ENCODE results near the gene SNX13. TPM values are rescaled to one million over a fixed set of nuclear protein-coding genes. Genes with fewer than 3 reads are reported as not detected.

Gene SNX13, protein sequence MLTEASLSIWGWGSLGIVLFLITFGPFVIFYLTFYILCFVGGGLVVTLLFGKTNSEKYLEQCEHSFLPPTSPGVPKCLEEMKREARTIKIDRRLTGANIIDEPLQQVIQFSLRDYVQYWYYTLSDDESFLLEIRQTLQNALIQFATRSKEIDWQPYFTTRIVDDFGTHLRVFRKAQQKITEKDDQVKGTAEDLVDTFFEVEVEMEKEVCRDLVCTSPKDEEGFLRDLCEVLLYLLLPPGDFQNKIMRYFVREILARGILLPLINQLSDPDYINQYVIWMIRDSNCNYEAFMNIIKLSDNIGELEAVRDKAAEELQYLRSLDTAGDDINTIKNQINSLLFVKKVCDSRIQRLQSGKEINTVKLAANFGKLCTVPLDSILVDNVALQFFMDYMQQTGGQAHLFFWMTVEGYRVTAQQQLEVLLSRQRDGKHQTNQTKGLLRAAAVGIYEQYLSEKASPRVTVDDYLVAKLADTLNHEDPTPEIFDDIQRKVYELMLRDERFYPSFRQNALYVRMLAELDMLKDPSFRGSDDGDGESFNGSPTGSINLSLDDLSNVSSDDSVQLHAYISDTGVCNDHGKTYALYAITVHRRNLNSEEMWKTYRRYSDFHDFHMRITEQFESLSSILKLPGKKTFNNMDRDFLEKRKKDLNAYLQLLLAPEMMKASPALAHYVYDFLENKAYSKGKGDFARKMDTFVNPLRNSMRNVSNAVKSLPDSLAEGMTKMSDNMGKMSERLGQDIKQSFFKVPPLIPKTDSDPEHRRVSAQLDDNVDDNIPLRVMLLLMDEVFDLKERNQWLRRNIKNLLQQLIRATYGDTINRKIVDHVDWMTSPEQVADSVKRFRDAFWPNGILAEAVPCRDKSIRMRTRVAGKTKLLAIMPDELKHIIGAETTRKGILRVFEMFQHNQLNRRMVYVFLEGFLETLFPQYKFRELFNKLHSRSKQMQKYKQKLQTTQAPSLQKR
- 100 to 1,000 TPM in 1 of 9 donors, 10 to 100 TPM in 8; 42.7 to 113 (median 69.0) TPM for total RNA-seq
- polyA plus RNA-seq, result 10 to 100 TPM in 1 of 3 donors, 1 to 10 TPM in 2; 8.5 to 49.0 (median 9.0) TPM
- long read RNA-seq, donor 1, full-length matches to known transcripts, result 2 of 2 reads
- long read RNA-seq, donor 1, partial matches to known transcripts, result 0 of 2 reads
- long read RNA-seq, donor 1, other reads (novel, unspliced or antisense), result 0 of 2 reads
- long read RNA-seq, donor 2, full-length matches to known transcripts, result 4 of 4 reads
- long read RNA-seq, donor 2, partial matches to known transcripts, result 0 of 4 reads
- long read RNA-seq, donor 2, other reads (novel, unspliced or antisense), result 0 of 4 reads
- long read RNA-seq, donor 3, full-length matches to known transcripts, result 3 of 3 reads
- long read RNA-seq, donor 3, partial matches to known transcripts, result 0 of 3 reads
- long read RNA-seq, donor 3, other reads (novel, unspliced or antisense), result 0 of 3 reads
- long read RNA-seq, donor 4, full-length matches to known transcripts, result 3 of 14 reads
- long read RNA-seq, donor 4, partial matches to known transcripts, result 7 of 14 reads
- long read RNA-seq, donor 4, other reads (novel, unspliced or antisense), result 4 of 14 reads
- long read RNA-seq, donor 5, full-length matches to known transcripts, result 39 of 67 reads
- long read RNA-seq, donor 5, partial matches to known transcripts, result 5 of 67 reads
- long read RNA-seq, donor 5, other reads (novel, unspliced or antisense), result 23 of 67 reads
- long read RNA-seq, donor 6, full-length matches to known transcripts, result 3 of 14 reads
- long read RNA-seq, donor 6, partial matches to known transcripts, result 10 of 14 reads
- long read RNA-seq, donor 6, other reads (novel, unspliced or antisense), result 1 of 14 reads
- long read RNA-seq, donor 7, full-length matches to known transcripts, result 2 of 2 reads
- long read RNA-seq, donor 7, partial matches to known transcripts, result 0 of 2 reads
- long read RNA-seq, donor 7, other reads (novel, unspliced or antisense), result 0 of 2 reads
- long read RNA-seq, donor 8, full-length matches to known transcripts, result 4 of 11 reads
- long read RNA-seq, donor 8, partial matches to known transcripts, result 7 of 11 reads
- long read RNA-seq, donor 8, other reads (novel, unspliced or antisense), result 0 of 11 reads
- long read RNA-seq, donor 9, full-length matches to known transcripts, result 3 of 3 reads
- long read RNA-seq, donor 9, partial matches to known transcripts, result 0 of 3 reads
- long read RNA-seq, donor 9, other reads (novel, unspliced or antisense), result 0 of 3 reads
- long read RNA-seq, donor 10, full-length matches to known transcripts, result 2 of 8 reads
- long read RNA-seq, donor 10, partial matches to known transcripts, result 6 of 8 reads
- long read RNA-seq, donor 10, other reads (novel, unspliced or antisense), result 0 of 8 reads

DNA sequence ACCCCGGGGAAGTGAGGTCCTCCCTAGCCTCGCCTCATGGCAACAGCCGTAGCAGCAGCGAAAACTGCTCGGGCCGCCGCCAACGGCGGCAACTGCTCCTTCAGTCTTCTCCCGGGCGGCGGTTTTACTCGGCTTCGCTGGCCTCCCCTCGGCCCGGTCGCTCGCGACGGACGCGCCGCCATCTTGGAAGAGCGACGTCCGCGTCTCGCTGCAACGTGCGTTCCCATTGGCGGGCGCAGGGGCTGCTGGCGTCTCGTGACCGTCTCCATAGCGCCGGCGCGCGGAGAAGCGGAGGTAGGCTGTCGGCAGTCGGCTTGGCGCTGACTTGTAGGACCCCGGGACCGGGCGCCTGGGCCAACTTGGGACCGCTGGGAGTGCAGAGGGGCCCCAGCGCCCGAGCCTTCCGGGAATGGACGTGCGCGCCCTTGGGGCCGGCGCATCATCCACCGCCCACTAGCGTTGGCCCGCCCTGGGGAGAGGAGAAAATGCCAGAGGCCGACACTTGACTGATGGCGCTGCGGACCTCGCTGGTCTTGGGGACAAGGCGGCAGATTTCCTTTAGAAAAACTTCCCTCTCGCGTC is at the start of gene SNX13:
Gene SNX13, minus strand, starts transcription at position 193 of the 582 bp plus-strand sequence. CDS start 199 bp downstream, outside the sequence.
- TF ChIP-seq, protein P1, sequence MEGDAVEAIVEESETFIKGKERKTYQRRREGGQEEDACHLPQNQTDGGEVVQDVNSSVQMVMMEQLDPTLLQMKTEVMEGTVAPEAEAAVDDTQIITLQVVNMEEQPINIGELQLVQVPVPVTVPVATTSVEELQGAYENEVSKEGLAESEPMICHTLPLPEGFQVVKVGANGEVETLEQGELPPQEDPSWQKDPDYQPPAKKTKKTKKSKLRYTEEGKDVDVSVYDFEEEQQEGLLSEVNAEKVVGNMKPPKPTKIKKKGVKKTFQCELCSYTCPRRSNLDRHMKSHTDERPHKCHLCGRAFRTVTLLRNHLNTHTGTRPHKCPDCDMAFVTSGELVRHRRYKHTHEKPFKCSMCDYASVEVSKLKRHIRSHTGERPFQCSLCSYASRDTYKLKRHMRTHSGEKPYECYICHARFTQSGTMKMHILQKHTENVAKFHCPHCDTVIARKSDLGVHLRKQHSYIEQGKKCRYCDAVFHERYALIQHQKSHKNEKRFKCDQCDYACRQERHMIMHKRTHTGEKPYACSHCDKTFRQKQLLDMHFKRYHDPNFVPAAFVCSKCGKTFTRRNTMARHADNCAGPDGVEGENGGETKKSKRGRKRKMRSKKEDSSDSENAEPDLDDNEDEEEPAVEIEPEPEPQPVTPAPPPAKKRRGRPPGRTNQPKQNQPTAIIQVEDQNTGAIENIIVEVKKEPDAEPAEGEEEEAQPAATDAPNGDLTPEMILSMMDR (IDR thresholded peaks at IDR 0.05), result peak in 2 of 6 experiments; percentile 6 to 19
- peak; percentile 68 to 75 for TF ChIP-seq POLR2A (IDR thresholded peaks at IDR 0.05)
- 0 to 1% (median 0%) methylated on average over 25 to 66 of the region's 66 CpGs; no CpG with 5 or more reads in 1 of the 4 donors for WGBS, 4 donors
- Histone ChIP-seq H3K9me3 (replicated peaks in 1 of 3) (no peaks in the 10 kb centered on the region), H3K4me1 (replicated peaks in 1 of 2) (peaks cover 17 to 43% of the 10 kb centered on the region in 2 donors), H3K27me3 (no peaks in the 10 kb centered on the region), H3K27ac (peak within 1 kb of the TSS; percentile 92 to 98 (median 95)), H3K36me3 (replicated peaks in 1 of 2) (no peaks in the 10 kb centered on the region), H3K4me3 (peak within 1 kb of the TSS; percentile 36 to 98 (median 80))
- intact Hi-C loops (cut with DNase I), result no loop called here
- DNase-seq, result peak; percentile 91 to 95 (median 93)

DNA sequence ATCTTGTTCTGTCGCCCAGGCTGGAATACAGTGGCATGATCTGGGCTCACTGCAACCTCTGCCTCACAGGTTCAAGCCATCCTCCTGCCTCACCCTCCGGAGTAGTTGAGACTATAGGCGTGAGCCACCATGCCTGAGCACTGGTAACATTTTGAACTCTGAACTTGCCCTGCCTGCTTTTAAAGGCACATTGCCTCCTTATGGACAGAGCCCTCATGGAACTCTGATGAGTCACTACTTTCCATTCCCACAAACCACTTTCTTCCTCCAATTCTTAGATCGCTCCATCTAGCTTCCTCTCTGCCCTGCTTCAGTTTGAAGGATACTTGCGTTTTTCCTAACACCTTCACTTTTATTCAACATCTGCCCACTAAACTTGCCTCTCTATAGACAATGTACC is 49.3 kb upstream of the SNX13 start:
- intact Hi-C loops (cut with DNase I), result no loop called here
- no peaks in the 10 kb centered on the region for H3K36me3 ChIP-seq (replicated peaks in 1 of 2)

More for the DNA sequence above, 49.3 kb upstream of the SNX13 start:
- Histone ChIP-seq H3K27me3 (no peaks in the 10 kb centered on the region), H3K27ac (no peak overlapping the region), H3K4me1 (replicated peaks in 1 of 2) (no peaks in the 10 kb centered on the region), H3K4me3 (no peak overlapping the region), H3K9me3 (replicated peaks in 1 of 3) (no peaks in the 10 kb centered on the region)
- TF ChIP-seq, protein P1 (IDR thresholded peaks at IDR 0.05), result no peak
- TF ChIP-seq POLR2A (IDR thresholded peaks at IDR 0.05), result no peak
- no peak for DNase-seq
- WGBS, 4 donors, result 80 to 87% (median 82%) methylated on average over 4 to 5 of the region's 5 CpGs
